Activated T-cell treated with anti-CD3 and anti-CD28 coated beads, Interleukin-2, amount 50 U/mL, for 4 hours (primary cell): ENCODE measurements around the gene NAP1L4. TPM values are rescaled to one million over a fixed set of nuclear protein-coding genes. Genes with fewer than 3 reads are reported as not detected.

Experiments used
- ATAC-seq, 2 donors: fragments of 200-7000 bp; cut with Tn5 transposase; one replicate each; pipeline ENCODE4 v1.10.0; 2021
- DNase-seq: peaks from one replicate; pipeline ENCODE4 v3.0.0-alpha.2; 2020
- H3K27me3 Mint-ChIP-seq: one replicate; pipeline ENCODE4 v1.8.0; 2021; ENCODE audit warnings: low read depth, mixed read lengths
- H3K36me3 Mint-ChIP-seq: one replicate; pipeline ENCODE4 v1.8.0; 2022; ENCODE audit warnings: mixed read lengths; ENCODE audit not compliant: insufficient read depth
- H3K4me1 Mint-ChIP-seq: one replicate; pipeline ENCODE4 v1.8.0; 2021; ENCODE audit warnings: low read depth, mixed read lengths
- H3K4me3 Mint-ChIP-seq: one replicate; pipeline ENCODE4 v1.8.0; 2021; ENCODE audit warnings: mild to moderate bottlenecking, moderate library complexity, mixed read lengths
- H3K9me3 Mint-ChIP-seq: one replicate; pipeline ENCODE4 v1.8.0; 2021; ENCODE audit warnings: mixed read lengths
- total RNA-seq, 3 donors: library from RNA; stranded (reverse); gene quantifications; one replicate each; pipeline ENCODE4 v1.2.1, GENCODE V29; 2021

Gene NAP1L4
- total RNA-seq, 3 donors from 2014 or later = 194 to 201 (median 199) TPM

- H3K9me3 Mint-ChIP-seq = peaks cover 4% of the 10 kb centered on the region
- no peak for ATAC-seq
- peaks cover 22% of the 10 kb centered on the region for H3K4me1 Mint-ChIP-seq
- no peak for DNase-seq
- H3K36me3 Mint-ChIP-seq = peaks cover 12% of the 10 kb centered on the region
- peak overlapping the region; percentile 11 for H3K4me3 Mint-ChIP-seq
- no peaks in the 10 kb centered on the region for H3K27me3 Mint-ChIP-seq
Observed at GRCh38 chr11:2904153-2905052, 87.7 kb downstream of the NAP1L4 start.

GRCh38 chr11:2903672-2904011 lies 88.5 kb downstream of the NAP1L4 start:
- peaks cover 4% of the 10 kb centered on the region for H3K9me3 Mint-ChIP-seq
- peaks cover 12% of the 10 kb centered on the region for H3K36me3 Mint-ChIP-seq
- ATAC-seq (no peak), DNase-seq (no peak)
- H3K4me1 Mint-ChIP-seq = peaks cover 29% of the 10 kb centered on the region
- H3K27me3 Mint-ChIP-seq = no peaks in the 10 kb centered on the region
- peak overlapping the region; percentile 50 for H3K4me3 Mint-ChIP-seq

DNA sequence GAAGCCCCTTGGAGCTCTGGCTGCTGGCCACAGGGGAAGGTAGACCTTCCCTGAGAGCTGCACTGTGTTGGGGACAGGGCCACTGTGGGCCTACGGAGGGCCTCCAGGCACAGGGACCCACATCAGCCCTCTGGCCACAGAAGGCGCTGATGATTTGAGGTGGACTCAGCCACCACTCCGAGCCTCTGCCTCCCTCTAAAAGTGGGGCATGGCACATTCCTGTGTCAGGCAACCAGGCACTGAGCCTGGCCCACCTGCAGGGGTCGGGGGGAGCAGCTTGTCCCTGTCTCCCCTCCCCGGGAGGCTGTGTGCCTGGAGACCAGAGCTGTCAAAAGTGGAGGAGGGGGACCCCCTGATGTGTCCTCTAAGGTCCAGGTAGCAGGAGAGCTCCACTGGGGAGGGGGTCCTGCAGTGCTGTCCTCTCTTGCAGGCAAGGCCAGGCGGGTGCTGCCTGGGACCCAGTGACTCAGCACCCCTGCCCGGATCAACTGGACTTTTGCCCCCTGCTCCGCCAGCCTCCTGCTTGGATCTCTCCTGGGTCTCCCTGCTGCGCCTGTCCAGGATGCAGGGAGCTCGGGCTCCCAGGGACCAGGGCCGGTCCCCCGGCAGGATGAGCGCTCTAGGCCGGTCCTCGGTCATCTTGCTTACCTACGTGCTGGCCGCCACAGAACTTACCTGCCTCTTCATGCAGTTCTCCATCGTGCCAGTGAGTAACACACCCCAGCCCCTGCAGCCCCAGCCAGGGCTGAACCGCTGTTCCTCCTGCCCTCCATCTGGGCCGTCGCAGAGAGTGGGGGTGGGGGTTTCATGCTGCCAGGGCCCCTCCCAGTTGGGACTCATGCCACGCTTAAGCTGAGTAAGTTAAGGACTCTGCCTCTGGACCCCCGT lies 89.1 kb downstream of the NAP1L4 start:
- Mint-ChIP-seq H3K27me3 (no peaks in the 10 kb centered on the region), H3K9me3 (peaks cover 4% of the 10 kb centered on the region), H3K4me1 (peaks cover 36% of the 10 kb centered on the region), H3K36me3 (peaks cover 12% of the 10 kb centered on the region), H3K4me3 (peak overlapping the region; percentile 75)
- DNase-seq = no peak
- no peak for ATAC-seq

DNA sequence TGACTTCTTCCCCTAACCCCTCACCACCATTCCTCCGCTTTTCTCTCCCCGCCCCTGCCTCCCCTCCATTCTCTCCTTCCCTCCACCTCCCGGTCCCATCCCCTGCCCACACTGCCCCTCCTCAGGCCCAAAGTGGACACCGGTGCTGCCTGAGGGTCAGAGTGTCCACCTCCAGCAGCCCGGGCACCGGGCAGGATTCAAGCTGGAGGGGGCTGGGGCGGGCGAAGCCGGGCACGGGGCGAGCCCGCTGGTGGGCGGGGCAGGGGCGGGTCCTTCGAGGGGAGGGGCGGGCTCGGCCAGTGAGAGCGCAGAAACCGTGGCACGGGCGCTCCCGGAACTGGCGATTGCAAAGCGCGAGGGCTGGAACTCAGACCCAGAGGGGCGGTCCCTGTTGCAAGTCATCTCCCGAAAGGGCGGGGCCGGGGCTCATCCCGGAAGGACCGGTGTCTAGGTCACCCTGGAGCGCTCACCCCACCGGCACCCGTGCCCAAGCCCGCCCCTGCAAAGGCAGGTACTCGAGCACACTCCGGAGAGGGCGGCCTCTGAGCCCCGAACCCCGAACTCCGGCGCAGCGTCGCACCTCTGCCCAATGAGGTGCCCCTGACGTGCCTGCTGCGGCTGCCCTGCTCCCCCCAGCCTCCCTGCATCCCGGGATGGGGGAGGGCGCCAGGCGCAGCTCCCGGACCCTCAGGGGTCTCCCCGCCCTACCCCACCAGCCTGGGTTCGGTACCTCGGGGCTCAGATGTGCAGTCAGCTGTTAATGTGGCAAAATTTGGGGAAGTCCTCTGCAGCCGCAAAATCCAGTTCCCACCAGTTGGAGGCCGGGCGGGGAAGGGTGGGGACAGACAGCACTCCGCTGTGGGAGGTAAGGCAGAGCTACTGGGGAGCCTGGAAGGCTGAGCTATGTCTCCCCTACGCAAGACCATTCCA lies 90.0 kb downstream of the NAP1L4 start:
- peaks cover 12% of the 10 kb centered on the region for H3K36me3 Mint-ChIP-seq
- peak overlapping the region; percentile 75 for H3K4me3 Mint-ChIP-seq
- peaks cover 4% of the 10 kb centered on the region for H3K9me3 Mint-ChIP-seq
- no peaks in the 10 kb centered on the region for H3K27me3 Mint-ChIP-seq
- peaks cover 41% of the 10 kb centered on the region for H3K4me1 Mint-ChIP-seq
- DNase-seq (peak; percentile 80), ATAC-seq (peak; percentile 94)

- Mint-ChIP-seq H3K4me1 (peaks cover 41% of the 10 kb centered on the region), H3K4me3 (peak overlapping the region; percentile 63), H3K27me3 (no peaks in the 10 kb centered on the region), H3K36me3 (peaks cover 12% of the 10 kb centered on the region), H3K9me3 (peaks cover 4% of the 10 kb centered on the region)
- no peak for ATAC-seq
- no peak for DNase-seq
Observed at GRCh38 chr11:2901196-2901796, 90.8 kb downstream of the NAP1L4 start.

- H3K9me3 Mint-ChIP-seq = no peaks in the 10 kb centered on the region
- DNase-seq (no peak), ATAC-seq (no peak)
- H3K27me3 Mint-ChIP-seq = no peaks in the 10 kb centered on the region
- H3K4me3 Mint-ChIP-seq = no peak overlapping the region
- H3K4me1 Mint-ChIP-seq = peaks cover 41% of the 10 kb centered on the region
- no peaks in the 10 kb centered on the region for H3K36me3 Mint-ChIP-seq
Observed at GRCh38 chr11:2899080-2899783, 92.9 kb downstream of the NAP1L4 start.

DNA sequence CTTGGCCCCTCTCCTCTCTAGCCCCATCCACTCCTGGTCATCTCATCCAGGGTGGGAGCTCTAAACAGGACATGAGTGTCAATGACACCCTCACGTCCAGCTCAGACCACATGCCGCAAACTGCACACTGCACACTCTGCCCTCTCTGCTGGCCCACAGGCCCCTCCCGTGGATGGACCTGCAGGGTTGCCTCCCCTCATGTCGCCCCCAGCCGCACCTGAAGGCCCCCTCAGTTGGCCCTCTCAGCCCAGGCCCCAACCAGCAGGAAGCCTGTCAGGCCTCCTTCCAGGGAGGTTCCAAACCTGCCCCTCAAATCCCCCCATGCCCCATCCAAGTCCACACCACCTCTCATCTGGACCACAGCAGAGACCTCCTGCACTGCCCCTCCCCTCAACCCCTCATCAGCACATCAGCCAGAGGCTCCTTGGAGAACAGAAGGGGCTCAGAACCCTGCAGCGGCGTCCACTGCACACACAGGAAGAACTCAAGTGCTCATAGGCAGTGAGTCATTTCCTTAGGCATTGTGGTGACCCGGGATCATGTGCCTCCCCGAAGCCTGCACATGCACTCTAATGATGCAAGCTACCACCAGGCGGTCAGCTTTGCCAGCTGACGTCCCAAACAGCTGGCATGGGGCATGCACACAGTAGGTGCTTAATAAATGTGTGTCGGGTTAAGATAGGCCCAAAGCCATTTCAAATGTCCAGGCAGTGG lies 93.6 kb downstream of the NAP1L4 start:
- Mint-ChIP-seq H3K4me1 (peaks cover 37% of the 10 kb centered on the region), H3K9me3 (no peaks in the 10 kb centered on the region), H3K27me3 (no peaks in the 10 kb centered on the region), H3K36me3 (no peaks in the 10 kb centered on the region), H3K4me3 (peak overlapping the region; percentile 54)
- ATAC-seq (peak; percentile 56 to 58), DNase-seq (peak; percentile 36)

GRCh38 chr11:2897048-2897447 lies 95.1 kb downstream of the NAP1L4 start:
- H3K4me1 Mint-ChIP-seq = peaks cover 38% of the 10 kb centered on the region
- no peaks in the 10 kb centered on the region for H3K9me3 Mint-ChIP-seq
- no peak for DNase-seq
- H3K27me3 Mint-ChIP-seq = no peaks in the 10 kb centered on the region
- no peak overlapping the region for H3K4me3 Mint-ChIP-seq
- ATAC-seq = no peak
- no peaks in the 10 kb centered on the region for H3K36me3 Mint-ChIP-seq

GRCh38 chr11:2896047-2896446 lies 96.1 kb downstream of the NAP1L4 start:
- H3K36me3 Mint-ChIP-seq = no peaks in the 10 kb centered on the region
- no peak for DNase-seq
- peaks cover 45% of the 10 kb centered on the region for H3K4me1 Mint-ChIP-seq
- no peaks in the 10 kb centered on the region for H3K27me3 Mint-ChIP-seq
- H3K9me3 Mint-ChIP-seq = no peaks in the 10 kb centered on the region
- no peak overlapping the region for H3K4me3 Mint-ChIP-seq
- ATAC-seq = no peak

Other genes with a start within 250 kb of the NAP1L4 start
- gene CDKN1C, start 106.6 kb downstream of the NAP1L4 start, total RNA-seq = 1 to 10 TPM in 1 of 3 donors, under 1 TPM in 2; 0.71 to 1.0 (median 0.76) TPM
- gene PHLDA2, start 62.9 kb downstream of the NAP1L4 start, total RNA-seq = 10 to 100 TPM in 1 of 3 donors, 1 to 10 TPM in 2; 6.9 to 11.0 (median 8.6) TPM
- gene CARS1, start 65.1 kb upstream of the NAP1L4 start, total RNA-seq = 100 to 1,000 TPM in 1 of 3 donors, 10 to 100 TPM in 2; 72.4 to 110 (median 88.1) TPM
- gene OSBPL5, start 173.0 kb upstream of the NAP1L4 start, total RNA-seq = 1 to 10 TPM; 2.7 to 5.0 (median 4.0) TPM
- not detected for gene MRGPRG, start 226.5 kb upstream of the NAP1L4 start, total RNA-seq
- gene MRGPRE, start 240.1 kb upstream of the NAP1L4 start, total RNA-seq = not detected